ENCODE results near the gene FLYWCH2. TPM values are rescaled to one million over a fixed set of nuclear protein-coding genes. Genes with fewer than 3 reads are reported as not detected.
A peak's percentile ranks its signal among the peaks of the same experiment; 100 is the strongest.

FLYWCH2 gene
- total RNA-seq, 1 experiment from 2014 or later, result 16.5 TPM

GRCh38 chr16:2858245-2859025 lies 24.6 kb upstream of the FLYWCH2 start:
- Histone ChIP-seq H2BK5ac (ENCODE audit: insufficient read length, low read length) (no peak overlapping the region), H3K4me1 (ENCODE audit: insufficient read depth, low read length) (no peaks in the 10 kb centered on the region), H3K27me3 (ENCODE audit: insufficient read depth, low read length) (no peaks in the 10 kb centered on the region), H3K9ac (ENCODE audit: extremely low read depth, insufficient read length, low read length) (no peak overlapping the region), H2BK120ac (ENCODE audit: low read depth, low read length, poor library complexity, severe bottlenecking) (no peak overlapping the region), H4K5ac (ENCODE audit: insufficient read length, low read depth, low read length) (no peak overlapping the region), H3T11ph (ENCODE audit: low read length) (no peak overlapping the region), H3K27ac (ENCODE audit: insufficient read length, low read depth, low read length) (no peak overlapping the region), H3K9me3 (ENCODE audit: control insufficient read depth, low read depth, low read length) (no peaks in the 10 kb centered on the region), H3K23ac (ENCODE audit: insufficient read length, low read depth, low read length) (no peak overlapping the region), H2BK12ac (ENCODE audit: insufficient read length, low read depth, low read length) (no peak overlapping the region), H4K8ac (replicated peaks; ENCODE audit: insufficient read length, low read depth, low read length) (no peak overlapping the region), H3K4me2 (ENCODE audit: insufficient read depth, insufficient read length, low read length) (peak overlapping the region; percentile 81), H2BK15ac (ENCODE audit: low read depth, low read length) (no peak overlapping the region), H2BK20ac (ENCODE audit: low read depth, low read length, poor library complexity, severe bottlenecking) (no peak overlapping the region), H4K91ac (ENCODE audit: insufficient read length, low read depth, low read length) (no peak overlapping the region), H3K14ac (ENCODE audit: insufficient read depth, low read length) (no peak overlapping the region), H3K79me1 (ENCODE audit: insufficient read depth, low read depth, low read length, poor library complexity, severe bottlenecking) (no peaks in the 10 kb centered on the region), H3K56ac (ENCODE audit: insufficient read length, low read depth, low read length) (no peak overlapping the region), H2AK5ac (ENCODE audit: insufficient read length, low read length) (no peak overlapping the region), H4K20me1 (ENCODE audit: control insufficient read depth, insufficient read depth, insufficient read length) (no peaks in the 10 kb centered on the region), H3K23me2 (ENCODE audit: insufficient read length, low read depth, low read length, poor library complexity, severe bottlenecking) (peaks cover 5% of the 10 kb centered on the region), H2AFZ (ENCODE audit: low read length) (no peak overlapping the region), H3K18ac (ENCODE audit: insufficient read length, low read depth, low read length) (no peak overlapping the region), H3K4ac (ENCODE audit: low read depth, low read length) (no peak overlapping the region), H3K79me2 (ENCODE audit: insufficient read depth, low read length) (no peaks in the 10 kb centered on the region)
- peak overlapping the region in 1 of 2 experiments; percentile 63; a peak in 4 of 5 replicates for H3K4me3 Mint-ChIP-seq
- peak; percentile 87 for DNase-seq
- peaks cover 34% of the 10 kb centered on the region for H3K27me3 Mint-ChIP-seq (ENCODE audit: low read depth)
- H3K27ac Mint-ChIP-seq, result no peak overlapping the region
- WGBS (ENCODE audit: extremely low coverage, insufficient read length, low lambda C conversion rate), result no CpG with 5 or more reads among the region's 23 CpGs
- peaks cover 2 to 11% (median 10%) of the 10 kb centered on the region in 3 experiments for H3K36me3 Mint-ChIP-seq (ENCODE audit: insufficient read depth in 1 of 3, low read depth in 3 of 3)
- H3K9me3 Mint-ChIP-seq, result peaks cover 20 to 26% of the 10 kb centered on the region in 2 experiments
- TF ChIP-seq CTCF (conservative IDR thresholded peaks at IDR 0.05), result peak; percentile 14; the same call in 2 of the 3 replicates
- peaks cover 5 to 7% of the 10 kb centered on the region in 2 experiments; a peak in 3 of 4 replicates for H3K4me1 Mint-ChIP-seq

Data from H9 (cell line).